SH-SY5Y (cell line): Measurements from ENCODE around the gene NRIP1.

Experiments
- GATA2 ChIP-seq: IDR thresholded peaks from 2 replicates; pipeline ENCODE4 v1.6.1; 2011; ENCODE audit warnings: mild to moderate bottlenecking, low read depth, low read length
- GATA3 ChIP-seq: IDR thresholded peaks from 2 replicates; pipeline ENCODE4 v1.6.1; 2011; ENCODE audit warnings: low read depth, mild to moderate bottlenecking, low read length, moderate library complexity

GRCh38 chr21:15023776-15024175 is 41.0 kb downstream of the NRIP1 start:
- TF ChIP-seq GATA2 (no peak), GATA3 (no peak)
